NT2/D1 (cell line): ENCODE data around the gene ARHGEF6.
A peak's percentile ranks its signal among the peaks of the same experiment; 100 is the strongest.
"Not testable (repeated sequence)": the region's sequence is repeated elsewhere in the genome, so short reads cannot be mapped to it uniquely, and the experiment has no call there.

Experiments
- DNase-seq: peaks from one replicate; pipeline ENCODE4 v3.0.0-alpha.2; 2011; ENCODE audit warnings: low read depth, low spot score
- H3K27me3 ChIP-seq: 2 replicates; pipeline ENCODE4 v1.6.0; 2011; ENCODE audit warnings: mild to moderate bottlenecking; ENCODE audit not compliant: insufficient read length, insufficient read depth
- H3K36me3 ChIP-seq: 2 replicates; pipeline ENCODE4 v1.6.1; 2011; ENCODE audit warnings: mild to moderate bottlenecking, low read length, mixed read lengths; ENCODE audit not compliant: insufficient read depth, insufficient read length
- H3K4me1 ChIP-seq: 2 replicates; pipeline ENCODE4 v1.5.1; 2011; ENCODE audit not compliant: insufficient read depth, insufficient read length
- H3K4me3 ChIP-seq: 2 replicates; pipeline ENCODE4 v1.5.1; 2011; ENCODE audit warnings: low read depth; ENCODE audit not compliant: insufficient read length
- H3K9ac ChIP-seq: 2 replicates; pipeline ENCODE4 v1.6.0; 2011; ENCODE audit warnings: low read depth; ENCODE audit not compliant: insufficient read length
- H3K9me3 ChIP-seq: 2 replicates; pipeline ENCODE4 v1.5.1; 2011; ENCODE audit warnings: mild to moderate bottlenecking, low read length; ENCODE audit not compliant: insufficient read depth
- SUZ12 ChIP-seq: IDR thresholded peaks from 2 replicates; pipeline ENCODE4 v1.6.1; 2011; ENCODE audit not compliant: insufficient read length, insufficient read depth; ENCODE audit errors: extremely low read depth
- YY1 ChIP-seq: IDR thresholded peaks from 2 replicates; pipeline ENCODE4 v1.6.1; 2011; ENCODE audit not compliant: insufficient read length, insufficient read depth
- ZNF274 ChIP-seq: IDR thresholded peaks from 2 replicates; pipeline ENCODE4 v1.6.1; 2011; ENCODE audit warnings: mild to moderate bottlenecking, low read depth, low read length

Gene ARHGEF6

DNA sequence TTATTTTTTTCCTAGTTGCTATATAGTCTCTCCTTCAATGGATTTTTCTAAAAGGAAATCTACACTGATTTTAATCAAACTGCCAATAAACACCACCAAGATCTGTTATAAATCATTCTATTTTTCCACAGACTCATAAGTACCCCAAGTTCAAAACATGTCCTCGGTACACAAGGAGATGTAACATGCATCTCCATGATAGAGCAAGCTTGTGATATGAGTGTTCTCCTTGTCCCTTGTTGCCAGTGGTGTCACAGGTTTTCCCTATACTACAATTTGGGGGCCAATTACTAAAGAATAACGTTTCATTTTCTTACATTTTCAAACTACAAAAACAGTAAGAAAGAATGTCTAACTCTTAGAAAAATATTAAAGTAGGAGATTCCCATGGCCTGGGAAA is 491 bp downstream of the ARHGEF6 start:
- TF ChIP-seq SUZ12 = no peak
- no peak for TF ChIP-seq ZNF274
- no peak for TF ChIP-seq YY1
- Histone ChIP-seq H3K9ac (no peak overlapping the region), H3K9me3 (no peaks in the 10 kb centered on the region), H3K4me3 (no peak overlapping the region), H3K36me3 (no peaks in the 10 kb centered on the region), H3K4me1 (no peaks in the 10 kb centered on the region), H3K27me3 (no peaks in the 10 kb centered on the region)
- no peak for DNase-seq

DNA sequence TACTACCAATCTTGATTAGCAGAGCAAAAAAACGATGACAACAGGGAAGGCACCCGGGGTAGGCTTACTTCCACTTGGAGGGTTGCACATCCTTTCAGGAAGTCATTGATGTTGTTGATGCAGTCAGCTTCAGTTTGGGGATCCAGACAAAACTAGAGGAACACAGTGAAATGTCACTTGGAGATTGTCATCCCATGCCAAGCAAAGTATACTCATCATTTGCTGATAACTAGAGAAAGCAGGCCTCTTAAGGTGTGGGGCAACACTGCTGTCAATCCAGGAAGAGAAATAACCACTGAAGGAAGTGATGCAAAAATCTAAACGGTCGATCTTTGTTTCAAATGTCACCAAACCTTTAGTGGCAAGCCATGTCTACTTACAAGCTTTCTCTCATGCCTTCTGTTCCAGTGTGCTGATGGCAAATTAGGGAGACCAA is 1.4 kb downstream of the ARHGEF6 start:
- H3K27me3 ChIP-seq = no peaks in the 10 kb centered on the region
- H3K4me1 ChIP-seq = no peaks in the 10 kb centered on the region
- no peaks in the 10 kb centered on the region for H3K9me3 ChIP-seq
- no peak overlapping the region for H3K4me3 ChIP-seq
- no peak for TF ChIP-seq SUZ12
- TF ChIP-seq YY1 = no peak
- no peak for TF ChIP-seq ZNF274
- no peak for DNase-seq
- no peaks in the 10 kb centered on the region for H3K36me3 ChIP-seq
- no peak overlapping the region for H3K9ac ChIP-seq

DNA sequence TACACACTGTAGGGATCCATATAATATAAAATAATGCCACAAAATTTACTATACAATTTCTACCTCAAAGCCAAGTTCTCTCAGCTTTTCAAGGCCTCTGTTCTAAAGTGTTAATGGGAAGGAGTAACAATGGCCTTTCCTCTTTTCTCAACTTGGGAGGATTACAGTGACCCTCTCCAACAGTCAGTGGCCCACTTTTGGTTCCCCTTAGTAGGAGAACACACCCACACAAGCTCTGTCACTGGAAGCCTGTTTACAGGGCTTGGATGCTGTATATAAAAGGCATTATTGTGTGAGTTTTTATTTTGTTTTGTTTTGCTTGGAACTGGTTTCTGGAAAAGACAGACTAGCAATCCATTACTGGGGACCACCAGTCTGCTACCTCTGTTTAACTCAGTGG is 1.8 kb downstream of the ARHGEF6 start:
- DNase-seq = no peak
- no peaks in the 10 kb centered on the region for H3K36me3 ChIP-seq
- H3K27me3 ChIP-seq = no peaks in the 10 kb centered on the region
- no peaks in the 10 kb centered on the region for H3K9me3 ChIP-seq
- no peak overlapping the region for H3K9ac ChIP-seq
- H3K4me3 ChIP-seq = no peak overlapping the region
- no peak for TF ChIP-seq ZNF274
- TF ChIP-seq YY1 = no peak
- no peak for TF ChIP-seq SUZ12
- H3K4me1 ChIP-seq = no peaks in the 10 kb centered on the region

DNA sequence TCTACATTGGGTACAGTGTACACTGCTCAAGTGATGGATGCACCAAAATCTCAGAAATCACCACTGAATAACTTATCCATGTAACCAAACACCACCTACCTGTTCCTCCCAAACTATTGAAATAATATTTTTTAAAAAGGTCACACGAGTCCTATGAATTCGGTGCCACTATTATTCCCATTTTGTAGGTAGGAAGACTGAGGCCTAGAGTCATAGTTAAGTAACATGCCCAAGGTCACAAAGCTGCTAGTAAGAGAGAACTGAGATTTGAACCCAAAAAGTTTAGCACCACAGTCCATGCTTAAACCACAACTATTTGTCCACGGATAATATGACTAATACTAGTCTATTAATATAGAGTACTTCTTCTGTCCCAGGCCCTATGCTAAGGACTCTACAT is 2.7 kb downstream of the ARHGEF6 start:
- DNase-seq = no peak
- Histone ChIP-seq H3K36me3 (no peaks in the 10 kb centered on the region), H3K27me3 (no peaks in the 10 kb centered on the region), H3K9me3 (no peaks in the 10 kb centered on the region), H3K4me1 (no peaks in the 10 kb centered on the region), H3K9ac (no peak overlapping the region), H3K4me3 (no peak overlapping the region)
- no peak for TF ChIP-seq YY1
- no peak for TF ChIP-seq ZNF274
- no peak for TF ChIP-seq SUZ12

DNA sequence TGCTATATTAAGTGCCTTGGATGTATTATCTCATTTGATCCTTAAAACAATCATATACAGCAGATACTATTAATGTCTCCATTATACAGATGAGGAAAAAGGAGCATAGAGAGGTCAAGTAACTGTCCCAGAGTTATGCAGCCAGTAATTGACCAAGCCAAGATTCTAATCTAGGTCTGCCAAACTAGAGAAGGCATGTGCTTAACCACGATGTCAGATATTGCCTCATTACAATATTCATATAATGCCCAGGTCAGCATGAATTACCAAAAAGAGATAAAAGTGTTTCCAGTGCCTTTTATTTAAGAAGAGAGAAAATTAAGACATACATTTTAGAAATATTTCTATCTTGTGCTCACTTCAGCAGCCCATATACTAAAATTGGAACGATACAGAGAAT is 7.1 kb downstream of the ARHGEF6 start:
- Histone ChIP-seq H3K27me3 (no peaks in the 10 kb centered on the region), H3K36me3 (no peaks in the 10 kb centered on the region), H3K9me3 (no peaks in the 10 kb centered on the region), H3K4me1 (no peaks in the 10 kb centered on the region), H3K4me3 (no peak overlapping the region), H3K9ac (no peak overlapping the region)
- no peak for TF ChIP-seq SUZ12
- TF ChIP-seq YY1 = no peak
- no peak for TF ChIP-seq ZNF274
- DNase-seq = no peak

DNA sequence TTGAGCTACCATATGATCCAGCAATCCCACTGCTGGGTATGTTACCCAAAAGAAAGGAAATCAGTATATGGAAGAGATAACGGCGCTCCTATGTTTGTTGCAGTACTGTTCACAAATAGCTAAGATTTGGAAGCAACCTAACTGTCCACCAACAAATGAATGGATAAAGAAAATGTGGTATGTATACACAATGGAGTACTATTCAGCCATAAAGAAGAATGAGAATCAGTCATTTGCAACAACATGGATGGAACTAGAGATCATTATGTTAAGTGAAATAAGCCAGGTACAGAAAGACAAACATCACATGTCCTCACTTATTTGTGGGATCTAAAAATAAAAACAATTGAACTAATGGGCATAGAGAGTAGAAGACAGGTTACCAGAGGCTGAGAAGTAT is 8.9 kb downstream of the ARHGEF6 start:
- H3K4me3 ChIP-seq, H3K9ac ChIP-seq, H3K27me3 ChIP-seq, H3K9me3 ChIP-seq, DNase-seq, H3K36me3 ChIP-seq, H3K4me1 ChIP-seq: not testable (repeated sequence)

DNA sequence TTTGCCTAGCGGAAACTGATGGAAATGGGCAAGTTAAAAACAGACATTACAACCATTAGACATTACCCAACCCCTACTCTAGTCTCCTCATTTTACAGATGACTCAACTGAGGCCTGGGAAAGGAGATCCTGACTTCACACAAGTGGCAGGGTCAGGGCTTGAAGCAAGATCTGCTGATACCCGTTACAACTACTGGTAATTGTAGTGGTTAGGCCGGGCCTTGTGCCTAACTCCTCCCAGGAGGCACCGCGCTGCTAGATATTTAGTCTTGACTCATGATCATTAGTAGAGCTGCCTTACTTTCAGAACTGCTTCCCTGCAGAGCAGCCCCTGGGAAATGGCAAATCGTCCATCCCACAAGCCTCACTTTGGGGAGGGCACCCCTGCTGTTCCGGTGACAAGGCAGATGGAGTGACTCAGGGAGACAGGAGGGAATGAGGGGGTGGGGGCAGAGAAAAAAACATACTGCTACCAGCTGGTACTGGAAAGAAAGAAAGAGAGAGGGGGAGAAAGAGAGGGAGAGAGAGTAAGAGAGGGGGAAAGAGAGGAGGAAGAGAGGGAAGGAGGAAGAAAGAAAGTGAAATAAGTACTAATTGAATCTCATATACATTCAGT is 12.2 kb downstream of the ARHGEF6 start:
- Histone ChIP-seq H3K36me3 (no peaks in the 10 kb centered on the region), H3K9ac (no peak overlapping the region), H3K4me1 (no peaks in the 10 kb centered on the region), H3K27me3 (peaks cover 2% of the 10 kb centered on the region), H3K4me3 (no peak overlapping the region), H3K9me3 (no peaks in the 10 kb centered on the region)
- no peak for TF ChIP-seq YY1
- no peak for TF ChIP-seq ZNF274
- TF ChIP-seq SUZ12 = no peak
- no peak for DNase-seq

DNA sequence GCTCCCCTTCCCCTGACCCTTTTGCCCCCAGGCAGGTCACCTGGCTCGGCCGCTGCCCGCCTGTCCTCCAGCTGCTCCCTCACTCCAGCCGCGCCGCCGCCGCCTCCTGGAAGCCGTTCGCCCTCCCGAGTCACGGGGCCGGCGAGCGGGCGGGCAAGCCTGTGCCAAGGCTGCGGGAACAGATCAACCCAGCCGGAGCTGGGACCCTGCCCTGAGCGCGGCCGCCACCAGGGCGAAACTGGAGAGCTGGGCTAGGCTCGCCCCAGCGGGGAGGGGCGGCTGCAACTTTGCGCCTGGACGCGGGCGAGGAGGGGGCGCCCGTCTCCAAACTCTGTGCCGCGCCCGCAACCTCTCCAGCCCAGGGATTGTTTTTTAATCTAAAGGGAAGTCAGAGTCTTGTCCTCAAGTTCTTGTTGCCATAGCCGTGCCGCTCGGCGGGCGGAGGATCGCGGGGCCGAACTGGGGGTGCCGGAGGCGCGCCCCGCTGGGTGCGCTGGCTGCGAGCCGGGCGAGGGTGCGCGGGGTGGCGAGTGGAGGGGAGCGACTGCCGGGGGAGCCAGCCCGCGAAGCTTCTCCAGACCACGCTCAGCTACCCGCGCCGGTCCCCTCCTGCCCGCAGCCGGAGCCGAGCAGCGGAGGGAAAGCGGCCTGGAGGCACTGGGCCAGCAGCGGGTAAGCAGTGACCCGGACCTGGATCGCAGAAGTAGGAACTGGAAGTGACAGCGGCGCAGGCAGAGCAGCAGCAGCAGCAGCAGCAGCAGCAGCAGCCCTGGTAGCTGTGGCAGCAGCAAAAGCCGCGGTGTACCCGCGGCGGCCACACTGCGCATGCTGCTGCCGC is 13.4 kb downstream of the ARHGEF6 start:
- TF ChIP-seq SUZ12 (no peak), YY1 (no peak), ZNF274 (no peak)
- peak overlapping the region; percentile 39 for H3K4me3 ChIP-seq
- peak; percentile 22 for DNase-seq
- H3K4me1 ChIP-seq = no peaks in the 10 kb centered on the region
- H3K9me3 ChIP-seq = no peaks in the 10 kb centered on the region
- H3K27me3 ChIP-seq = peaks cover 2% of the 10 kb centered on the region
- no peaks in the 10 kb centered on the region for H3K36me3 ChIP-seq
- peak overlapping the region; percentile 61 for H3K9ac ChIP-seq
